Thyroid gland (tissue), 4 donors: ENCODE measurements around the gene CLIP1. TPM values are rescaled to one million over a fixed set of nuclear protein-coding genes. Genes with fewer than 3 reads are reported as not detected.

Experiments used
- DNase-seq, 2 donors: peaks; one replicate each; pipeline ENCODE4 v3.0.0-alpha.2; 2019
- H3K27ac ChIP-seq, 3 donors: fragments of 200-600 bp; sonication (generic); 1 replicate in 2 of 3; 2 replicates in 1 of 3; pipeline ENCODE4 v1.5.1; 2016 to 2019; ENCODE audit warnings: mild to moderate bottlenecking in 1 of 3, moderate library complexity in 1 of 3
- H3K27me3 ChIP-seq: fragments of 200-600 bp; sonication (generic); one replicate; pipeline ENCODE4 v1.5.1; 2019
- H3K36me3 ChIP-seq, 2 donors: fragments of 200-600 bp; sonication (generic); one replicate each; pipeline ENCODE4 v1.5.1; 2016 to 2019
- H3K4me1 ChIP-seq, 2 donors: fragments of 200-600 bp; sonication (generic); one replicate each; pipeline ENCODE4 v1.5.1; 2017 to 2019
- H3K4me3 ChIP-seq, 3 donors: fragments of 200-600 bp; sonication (generic); replicated peaks in 1 of 3; 1 replicate in 2 of 3; 2 replicates in 1 of 3; pipeline ENCODE4 v1.5.1; 2016; ENCODE audit warnings: mild to moderate bottlenecking in 1 of 3
- H3K9me3 ChIP-seq: fragments of 200-600 bp; sonication (generic); one replicate; pipeline ENCODE4 v1.5.1; 2017
- POLR2A ChIP-seq, 2 donors: fragments of 450-650 bp; IDR thresholded peaks; one replicate each; pipeline ENCODE4 v1.6.1; 2017; ENCODE audit warnings: antibody characterized with exemption in 2 of 2, mild to moderate bottlenecking in 2 of 2, moderate library complexity in 1 of 2
- WGBS, 2 donors: methylation state at CpG; one replicate each; pipeline ENCODE4 v1.1.5; 2017; 5-methylcytosine and 5-hydroxymethylcytosine counted together
- intact Hi-C: fragments of 100-400 bp; cut with DNase I; formaldehyde crosslinking; loops from one replicate; pipeline ENCODE4 v1.15.1; 2023
- total RNA-seq, 4 donors: library from RNA; depleted of rRNA; stranded (reverse); fragments of >200 nt; gene quantifications; one replicate each; pipeline ENCODE4 v1.2.3, GENCODE V29; 2016
- TF ChIP-seq, protein P1 (sequence below), 6 experiments: fragments of 200-600 bp in 3 of 6; fragments of 450-650 bp in 3 of 6; sonication (generic) in 3 of 6; IDR thresholded peaks; one replicate each; pipeline ENCODE4 v1.5.1; 2016 to 2019; ENCODE audit warnings: antibody characterized with exemption in 6 of 6, mild to moderate bottlenecking in 2 of 6, inconsistent platforms in 1 of 6, moderate library complexity in 1 of 6

Gene CLIP1
- total RNA-seq, 4 donors from 2014 or later: 118 to 189 (median 143) TPM

DNA sequence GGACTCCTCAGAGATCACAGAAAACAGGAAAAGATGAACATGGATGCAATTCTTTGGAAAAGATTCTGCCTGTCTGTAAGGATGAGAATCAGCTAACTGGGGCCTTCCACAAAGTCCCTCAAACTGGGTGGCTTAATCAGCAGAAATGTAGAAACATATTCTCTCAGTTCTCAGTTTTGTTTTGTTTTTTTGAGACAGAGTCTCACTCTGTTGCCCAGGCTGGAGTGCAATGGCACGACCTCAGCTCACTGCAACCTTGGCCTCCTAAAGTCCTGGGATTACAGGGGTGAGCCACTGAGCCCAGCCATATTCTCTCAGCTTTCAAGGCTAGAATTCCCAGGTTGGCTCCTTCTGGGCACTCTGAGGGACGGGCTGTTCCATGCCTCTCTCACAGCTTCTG, 38.2 kb upstream of the CLIP1 start:
- TF ChIP-seq, protein P1, sequence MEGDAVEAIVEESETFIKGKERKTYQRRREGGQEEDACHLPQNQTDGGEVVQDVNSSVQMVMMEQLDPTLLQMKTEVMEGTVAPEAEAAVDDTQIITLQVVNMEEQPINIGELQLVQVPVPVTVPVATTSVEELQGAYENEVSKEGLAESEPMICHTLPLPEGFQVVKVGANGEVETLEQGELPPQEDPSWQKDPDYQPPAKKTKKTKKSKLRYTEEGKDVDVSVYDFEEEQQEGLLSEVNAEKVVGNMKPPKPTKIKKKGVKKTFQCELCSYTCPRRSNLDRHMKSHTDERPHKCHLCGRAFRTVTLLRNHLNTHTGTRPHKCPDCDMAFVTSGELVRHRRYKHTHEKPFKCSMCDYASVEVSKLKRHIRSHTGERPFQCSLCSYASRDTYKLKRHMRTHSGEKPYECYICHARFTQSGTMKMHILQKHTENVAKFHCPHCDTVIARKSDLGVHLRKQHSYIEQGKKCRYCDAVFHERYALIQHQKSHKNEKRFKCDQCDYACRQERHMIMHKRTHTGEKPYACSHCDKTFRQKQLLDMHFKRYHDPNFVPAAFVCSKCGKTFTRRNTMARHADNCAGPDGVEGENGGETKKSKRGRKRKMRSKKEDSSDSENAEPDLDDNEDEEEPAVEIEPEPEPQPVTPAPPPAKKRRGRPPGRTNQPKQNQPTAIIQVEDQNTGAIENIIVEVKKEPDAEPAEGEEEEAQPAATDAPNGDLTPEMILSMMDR (IDR thresholded peaks at IDR 0.05): no peak
- no peak for TF ChIP-seq POLR2A (IDR thresholded peaks at IDR 0.05)

DNA sequence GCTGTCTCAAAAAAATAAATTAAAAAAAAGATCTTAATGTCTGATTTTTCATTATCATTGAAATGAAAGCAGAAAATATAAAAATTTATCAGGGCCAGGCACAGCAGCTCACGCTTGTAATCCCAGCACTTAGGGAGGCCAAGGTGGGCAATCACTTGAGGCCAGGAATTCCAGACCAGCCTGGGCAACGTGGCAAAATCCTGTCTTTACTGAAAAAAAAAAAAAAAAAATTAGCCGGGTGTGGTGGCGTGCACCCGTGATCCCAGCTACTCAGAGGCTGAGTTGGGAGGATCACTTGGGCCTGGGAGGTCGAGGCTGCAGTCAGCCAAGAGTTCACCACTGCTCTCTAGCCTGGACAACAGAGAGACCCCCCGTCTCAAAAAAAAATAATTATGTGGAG, 37.6 kb upstream of the CLIP1 start:
- H3K36me3 ChIP-seq: no peaks in the 10 kb centered on the region
- H3K4me1 ChIP-seq: peaks cover 15 to 17% of the 10 kb centered on the region in 2 donors
- H3K9me3 ChIP-seq: no peaks in the 10 kb centered on the region
- H3K27me3 ChIP-seq: no peaks in the 10 kb centered on the region
- peak overlapping the region; percentile 80 to 87 (median 84) for H3K27ac ChIP-seq
- TF ChIP-seq POLR2A (IDR thresholded peaks at IDR 0.05): no peak
- TF ChIP-seq, protein P1 (IDR thresholded peaks at IDR 0.05): no peak
- WGBS, 2 donors: 86 to 88% methylated on average over 7 of the region's 7 CpGs
- intact Hi-C loops: no loop called here
- H3K4me3 ChIP-seq: no peak overlapping the region
- no peak for DNase-seq

More for the DNA sequence above, 38.2 kb upstream of the CLIP1 start:
- H3K4me1 ChIP-seq: peaks cover 15 to 17% of the 10 kb centered on the region in 2 donors
- WGBS, 2 donors: 55 to 60% methylated on average over 2 of the region's 2 CpGs
- peak overlapping the region; percentile 18 to 87 (median 84) for H3K27ac ChIP-seq
- no peak for DNase-seq
- no peak overlapping the region for H3K4me3 ChIP-seq
- H3K36me3 ChIP-seq: no peaks in the 10 kb centered on the region
- intact Hi-C loops: no loop called here
- H3K27me3 ChIP-seq: no peaks in the 10 kb centered on the region
- no peaks in the 10 kb centered on the region for H3K9me3 ChIP-seq

DNA sequence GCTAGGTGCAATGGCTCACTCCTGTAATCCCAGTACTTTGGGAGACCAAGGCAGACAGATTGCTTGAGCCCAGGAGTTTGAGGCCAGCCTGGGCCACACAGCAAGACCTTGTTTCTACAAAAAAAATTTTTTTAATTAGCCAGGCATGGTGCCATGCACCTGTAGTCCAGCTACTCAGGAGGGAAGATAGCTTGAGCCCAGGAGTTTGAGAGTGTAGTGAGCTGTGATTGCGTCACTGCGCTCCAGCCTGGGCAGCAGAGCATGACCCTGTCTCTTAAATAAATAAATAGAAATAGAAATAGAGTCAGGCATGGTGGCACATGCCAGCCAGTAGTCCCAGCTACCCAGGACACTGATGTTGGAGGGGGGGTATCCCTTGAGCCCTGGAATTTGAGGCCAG, 36.7 kb upstream of the CLIP1 start:
- TF ChIP-seq, protein P1 (IDR thresholded peaks at IDR 0.05): no peak
- no peak for TF ChIP-seq POLR2A (IDR thresholded peaks at IDR 0.05)
- WGBS, 2 donors: 17 to 27% methylated on average over 2 of the region's 2 CpGs
- Histone ChIP-seq H3K4me3 (no peak overlapping the region), H3K4me1 (peaks cover 18 to 21% of the 10 kb centered on the region in 2 donors), H3K9me3 (no peaks in the 10 kb centered on the region), H3K27me3 (no peaks in the 10 kb centered on the region), H3K36me3 (no peaks in the 10 kb centered on the region), H3K27ac (peak overlapping the region; percentile 80 to 87 (median 84))
- intact Hi-C loops: loop anchor here (5.0 kb wide), 1 partner anchor 57 kb away; no protein-coding TSS in a partner anchor
- DNase-seq: peak; percentile 93 to 94

DNA sequence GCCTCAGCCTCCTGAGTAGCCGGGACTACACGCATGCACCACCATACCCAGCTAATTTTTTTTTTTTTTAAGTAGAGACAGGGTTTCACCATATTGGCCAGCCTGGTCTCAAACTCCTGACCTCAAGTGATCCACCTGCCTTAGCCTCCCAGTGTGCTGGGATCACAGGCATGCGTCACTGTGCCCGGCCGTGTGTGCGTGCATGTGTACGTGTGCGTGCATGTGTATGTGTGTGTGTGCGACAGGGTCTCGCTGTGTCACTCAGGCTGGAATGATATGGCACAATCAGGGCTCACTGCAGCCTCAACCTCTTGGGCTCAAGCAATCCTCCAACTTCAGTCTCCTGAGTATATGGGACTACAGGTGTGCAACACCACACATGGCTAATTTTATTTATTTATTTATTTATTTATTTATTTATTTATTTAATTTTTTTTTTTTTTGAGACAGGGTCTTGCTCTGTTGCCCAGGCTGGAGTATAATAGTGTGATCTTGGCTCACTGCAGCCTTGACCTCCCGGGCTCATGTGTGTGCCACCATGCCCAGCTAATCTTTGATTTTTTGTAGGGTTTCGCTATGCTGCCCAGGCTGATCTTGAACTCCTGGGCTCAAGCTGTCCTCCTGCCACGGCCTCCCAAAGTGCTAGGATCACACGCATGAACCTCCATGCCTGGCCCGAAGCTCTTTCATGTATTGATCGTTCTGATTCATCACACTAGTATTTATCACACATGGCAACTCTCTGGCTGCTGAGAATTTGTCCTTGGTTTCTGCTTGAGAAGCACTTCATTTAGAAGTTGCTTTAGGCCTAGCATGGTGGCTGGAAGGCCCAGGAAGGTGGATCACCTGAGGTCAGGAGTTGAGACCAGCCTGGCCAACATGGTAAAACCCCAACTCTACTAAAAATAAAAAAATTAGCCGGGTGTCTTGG, 35.9 kb upstream of the CLIP1 start:
- Histone ChIP-seq H3K36me3 (no peaks in the 10 kb centered on the region), H3K27me3 (no peaks in the 10 kb centered on the region), H3K4me3 (no peak overlapping the region), H3K27ac (peak overlapping the region; percentile 80 to 87 (median 84)), H3K4me1 (peaks cover 22 to 28% of the 10 kb centered on the region in 2 donors), H3K9me3 (no peaks in the 10 kb centered on the region)
- DNase-seq: peak in 1 of 2 donors; percentile 35
- WGBS, 2 donors: 87 to 89% methylated on average over 17 of the region's 17 CpGs
- intact Hi-C loops: loop anchor here (5.0 kb wide), 1 partner anchor 56 kb away; no protein-coding TSS in a partner anchor
- no peak for TF ChIP-seq POLR2A (IDR thresholded peaks at IDR 0.05)
- TF ChIP-seq, protein P1 (IDR thresholded peaks at IDR 0.05): no peak

DNA sequence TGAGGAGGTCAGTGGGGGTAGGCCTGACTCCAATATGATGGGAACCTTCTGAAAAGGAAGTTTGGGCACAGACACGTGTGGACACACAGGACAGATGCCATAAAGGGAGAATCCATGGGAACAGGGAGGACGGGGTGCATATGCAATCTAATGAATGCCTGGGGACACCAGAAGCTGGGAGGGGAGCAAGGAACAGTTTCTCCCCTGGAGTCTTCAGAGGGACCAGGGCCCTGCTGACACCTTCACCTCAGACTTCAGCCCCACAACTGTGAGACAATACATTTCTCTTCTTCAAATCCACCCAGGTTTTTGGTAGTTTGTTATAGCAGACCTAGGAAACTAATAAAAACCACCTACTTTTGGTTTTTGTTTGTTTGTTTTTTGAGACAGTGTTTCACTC, 35.2 kb upstream of the CLIP1 start:
- H3K36me3 ChIP-seq: no peaks in the 10 kb centered on the region
- no peak for DNase-seq
- peak overlapping the region in 1 of 3 donors; percentile 84 for H3K27ac ChIP-seq
- TF ChIP-seq, protein P1 (IDR thresholded peaks at IDR 0.05): no peak
- TF ChIP-seq POLR2A (IDR thresholded peaks at IDR 0.05): no peak
- H3K27me3 ChIP-seq: no peaks in the 10 kb centered on the region
- intact Hi-C loops: loop anchor here (5.0 kb wide), 1 partner anchor 55 kb away; no protein-coding TSS in a partner anchor
- H3K9me3 ChIP-seq: no peaks in the 10 kb centered on the region
- H3K4me1 ChIP-seq: peaks cover 22 to 28% of the 10 kb centered on the region in 2 donors
- no peak overlapping the region for H3K4me3 ChIP-seq
- 71 to 76% methylated on average over 2 of the region's 2 CpGs for whole genome bisulfite sequencing, 2 donors
